Measurements from ENCODE around the gene MAGEA11.
"Not testable (repeated sequence)": the region's sequence is repeated elsewhere in the genome, so short reads cannot be mapped to it uniquely, and the experiment has no call there.

The MAGEA11 gene, protein sequence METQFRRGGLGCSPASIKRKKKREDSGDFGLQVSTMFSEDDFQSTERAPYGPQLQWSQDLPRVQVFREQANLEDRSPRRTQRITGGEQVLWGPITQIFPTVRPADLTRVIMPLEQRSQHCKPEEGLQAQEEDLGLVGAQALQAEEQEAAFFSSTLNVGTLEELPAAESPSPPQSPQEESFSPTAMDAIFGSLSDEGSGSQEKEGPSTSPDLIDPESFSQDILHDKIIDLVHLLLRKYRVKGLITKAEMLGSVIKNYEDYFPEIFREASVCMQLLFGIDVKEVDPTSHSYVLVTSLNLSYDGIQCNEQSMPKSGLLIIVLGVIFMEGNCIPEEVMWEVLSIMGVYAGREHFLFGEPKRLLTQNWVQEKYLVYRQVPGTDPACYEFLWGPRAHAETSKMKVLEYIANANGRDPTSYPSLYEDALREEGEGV

GRCh38 chrX:149711545-149712236 lies at the start of gene MAGEA11:
Gene MAGEA11, plus strand, starts transcription at chrX:149712060. Its CDS starts 1,100 bp downstream, at chrX:149713160.
- DNase-seq = no peak

GRCh38 chrX:149675088-149675487 lies 36.8 kb upstream of the MAGEA11 start:
- not testable (repeated sequence) for DNase-seq

- DNase-seq = not testable (repeated sequence)
Observed at GRCh38 chrX:149675554-149675953, 36.3 kb upstream of the MAGEA11 start.

DNA sequence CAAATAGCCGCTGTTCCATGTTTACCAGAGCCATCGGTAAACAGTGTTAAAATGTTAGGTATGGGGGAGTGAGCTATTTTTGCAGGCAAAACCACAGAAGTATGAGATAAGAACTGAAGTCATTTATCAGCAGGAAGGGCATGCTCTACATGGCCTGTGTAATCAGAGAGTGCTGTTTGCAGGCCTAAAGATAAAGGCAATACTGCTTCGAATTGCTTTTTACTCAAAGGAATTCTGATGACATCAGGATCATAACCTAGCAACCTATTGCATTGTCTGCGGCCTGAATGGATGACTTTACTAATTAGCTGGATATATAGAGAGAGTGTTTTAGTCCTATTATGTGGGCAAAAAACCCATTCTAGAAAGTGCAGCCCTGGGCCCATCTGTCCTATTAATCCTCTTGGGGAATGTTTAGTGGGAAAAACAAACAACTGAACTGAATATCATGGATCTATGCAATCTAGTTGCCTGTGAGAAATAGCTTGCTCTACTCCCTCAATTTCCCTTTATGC lies 32.6 kb upstream of the MAGEA11 start:
- not testable (repeated sequence) for DNase-seq

GRCh38 chrX:149681182-149681581 lies 30.7 kb upstream of the MAGEA11 start:
- DNase-seq = no peak

GRCh38 chrX:149682031-149682430 lies 29.8 kb upstream of the MAGEA11 start:
- DNase-seq = no peak

- no peak for DNase-seq
Observed at GRCh38 chrX:149682956-149683947, 28.6 kb upstream of the MAGEA11 start.

GRCh38 chrX:149683966-149684730 lies 27.7 kb upstream of the MAGEA11 start:
- no peak for DNase-seq

DNA sequence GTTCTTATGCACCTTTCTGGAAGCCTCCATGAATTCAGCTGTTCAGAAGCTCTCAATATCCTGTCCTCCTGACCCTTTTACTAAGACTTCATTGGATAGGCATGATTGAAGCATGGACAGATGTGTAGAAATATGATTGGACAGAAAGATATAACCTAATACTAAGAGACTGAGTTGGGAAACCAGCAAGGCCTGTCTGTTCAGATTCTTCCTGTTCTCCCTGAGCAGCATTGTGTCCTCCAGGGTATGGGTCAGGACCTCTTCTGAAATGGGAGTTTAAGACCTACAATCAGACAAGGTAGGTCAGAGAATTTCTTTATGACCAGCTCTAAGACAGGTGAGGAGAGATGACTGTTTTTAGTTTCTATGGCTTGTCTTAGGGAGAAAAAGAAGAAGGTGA lies 23.9 kb upstream of the MAGEA11 start:
- DNase-seq = no peak

DNA sequence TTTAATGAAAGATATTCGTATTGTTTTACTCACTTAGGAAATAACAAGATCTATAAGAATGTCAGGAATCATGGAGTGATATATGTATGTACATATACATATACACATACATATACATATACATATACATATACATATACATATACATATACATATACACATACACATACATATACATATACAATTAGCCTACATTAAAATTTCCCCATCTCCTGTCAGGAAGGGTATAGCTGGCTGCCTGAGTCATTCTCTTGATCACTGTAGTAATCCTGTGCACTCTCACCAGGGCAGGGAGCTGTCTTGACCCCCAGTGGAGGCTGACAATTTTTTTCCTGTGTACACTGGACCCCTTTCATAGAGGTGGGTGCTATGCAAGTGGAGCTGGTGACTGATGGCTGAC lies 23.3 kb upstream of the MAGEA11 start:
- no peak for DNase-seq

- DNase-seq = no peak
Observed at GRCh38 chrX:149691794-149692193, 20.1 kb upstream of the MAGEA11 start.

DNA sequence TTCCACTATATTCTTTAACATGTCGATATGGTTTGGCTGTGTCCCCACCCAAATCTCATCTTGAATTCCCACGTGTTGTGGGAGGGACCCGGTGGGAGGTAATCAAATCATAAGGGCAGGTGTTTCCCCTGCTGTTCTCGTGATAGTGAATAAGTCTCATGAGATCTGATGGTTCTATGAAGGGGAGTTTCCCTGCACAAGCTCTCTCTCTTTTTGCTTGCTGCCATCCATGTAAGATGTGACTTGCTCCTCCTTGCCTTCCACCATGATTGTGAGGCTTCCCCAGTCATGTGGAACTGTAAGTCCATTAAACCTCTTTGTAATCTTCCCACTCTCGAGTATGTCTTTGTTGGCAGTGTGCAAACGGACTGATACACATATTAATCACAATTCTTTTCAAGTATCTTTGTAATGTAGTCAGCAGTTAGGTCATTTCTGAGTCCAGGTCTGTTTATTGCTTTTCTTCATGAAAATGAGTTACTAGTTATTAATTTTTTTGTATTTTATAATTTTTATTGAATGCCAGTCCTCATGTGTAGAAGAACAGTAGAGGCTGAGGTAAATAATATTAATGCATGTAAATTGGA lies 19.1 kb upstream of the MAGEA11 start:
- DNase-seq = not testable (repeated sequence)

GRCh38 chrX:149699761-149700160 lies 12.1 kb upstream of the MAGEA11 start:
- no peak for DNase-seq

DNA sequence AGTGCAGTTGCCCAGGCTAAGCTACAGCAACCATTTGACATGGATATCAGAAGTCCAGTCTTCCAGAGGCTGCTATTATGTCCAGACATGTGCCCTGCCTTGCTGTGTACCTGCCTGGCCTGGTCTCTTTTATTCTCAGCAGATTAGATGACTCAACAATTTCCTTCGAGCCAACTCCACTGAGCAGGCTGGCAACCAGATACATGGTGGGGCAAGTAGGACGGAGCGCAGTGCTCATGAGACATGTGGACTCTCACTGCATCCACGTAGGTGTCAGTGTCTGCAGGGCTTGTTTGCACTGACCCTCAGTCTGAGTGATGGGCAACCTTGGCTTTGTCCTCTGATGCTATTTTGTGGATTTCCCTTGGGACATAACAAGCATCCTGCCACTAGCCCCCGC lies 7.2 kb upstream of the MAGEA11 start:
- no peak for DNase-seq

DNA sequence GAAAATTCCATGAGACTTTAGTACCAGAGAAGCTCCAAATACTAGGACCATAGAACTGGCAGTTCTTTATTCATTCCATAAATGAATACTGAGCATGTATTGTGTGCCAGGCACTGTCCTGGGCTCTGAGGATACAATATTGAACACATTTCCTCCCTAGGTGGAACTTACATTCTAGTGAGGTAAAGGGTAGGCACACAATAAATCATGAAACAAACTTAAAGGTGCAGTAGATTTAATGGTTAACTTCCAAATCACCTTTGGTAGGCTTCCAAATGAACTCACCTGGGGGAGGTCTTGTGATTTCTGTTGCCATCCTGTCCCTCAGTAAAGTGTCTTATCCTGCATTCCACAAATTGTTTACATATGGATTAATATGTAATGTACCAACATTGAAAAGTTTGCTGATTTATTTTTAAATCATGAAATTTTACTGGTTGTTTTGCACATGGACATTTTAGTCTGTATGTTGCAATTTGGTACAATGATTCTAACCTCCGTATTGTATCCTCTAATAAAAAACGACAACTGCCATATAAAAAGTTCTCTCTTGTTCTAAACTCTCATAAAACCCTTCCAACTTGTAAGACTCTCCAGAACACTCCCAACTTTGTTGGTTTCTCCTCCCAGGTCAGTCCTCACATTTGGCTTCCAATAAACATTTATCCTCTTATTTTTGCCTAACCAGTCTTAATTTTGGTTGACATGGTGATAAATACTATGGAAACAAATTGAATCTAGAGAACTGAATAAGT lies 4.5 kb upstream of the MAGEA11 start:
- DNase-seq = no peak

DNA sequence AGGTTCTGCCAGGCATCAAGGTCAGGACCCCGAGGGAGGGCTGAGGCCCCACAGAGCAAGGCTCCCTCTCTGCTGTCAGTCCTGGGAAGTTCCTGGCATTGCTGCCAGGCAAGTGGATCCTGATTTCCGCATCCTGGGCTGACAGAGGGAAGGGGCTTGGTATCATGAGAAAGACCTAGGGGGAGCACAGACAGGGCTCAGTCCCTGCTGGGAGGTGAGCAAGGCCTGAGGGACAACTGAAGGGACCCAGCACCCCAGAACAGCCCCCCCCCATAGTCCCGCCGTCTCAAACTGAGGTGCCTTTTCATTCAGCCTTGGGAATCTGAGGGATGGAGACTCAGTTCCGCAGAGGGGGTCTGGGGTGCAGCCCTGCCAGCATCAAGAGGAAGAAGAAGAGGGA lies 971 bp downstream of the MAGEA11 start:
- no peak for DNase-seq

DNA sequence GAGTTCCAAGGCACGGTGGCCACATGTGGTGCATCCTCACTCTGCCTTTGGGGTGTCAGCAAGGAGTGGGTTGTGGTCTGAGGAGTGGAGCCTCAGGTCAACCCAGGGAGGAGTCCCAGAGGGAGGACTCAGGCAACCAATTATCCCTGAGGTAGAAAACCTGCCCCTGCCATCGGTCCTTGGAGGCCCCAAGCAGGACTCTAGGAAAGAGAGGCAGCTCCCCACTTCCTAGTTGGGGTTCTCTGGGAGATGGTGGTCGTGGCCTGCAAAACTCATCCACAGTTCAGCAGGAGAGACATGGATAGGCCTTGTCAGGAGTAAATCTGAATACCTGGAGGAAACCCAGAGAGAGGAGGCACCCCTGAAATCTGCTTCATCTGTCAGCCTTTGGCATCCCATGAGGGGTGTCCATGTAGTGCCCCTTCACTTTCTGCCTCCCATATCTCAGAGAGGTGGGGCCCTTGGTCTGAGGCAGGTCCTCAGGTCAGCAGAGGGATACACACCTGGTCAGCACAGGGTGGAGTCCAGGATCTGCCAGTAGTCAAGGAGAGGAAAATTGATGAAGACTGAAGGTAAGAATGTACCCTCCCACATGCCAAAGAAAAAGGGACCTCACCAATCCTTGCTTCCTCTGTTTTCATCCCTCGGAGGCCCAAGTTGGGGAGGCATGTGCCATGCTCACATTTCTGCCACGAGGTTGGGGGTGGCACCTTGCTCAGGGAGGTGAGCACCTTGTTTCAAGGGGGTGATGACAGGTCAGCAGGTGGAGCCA lies 1.6 kb downstream of the MAGEA11 start:
- no peak for DNase-seq

DNA sequence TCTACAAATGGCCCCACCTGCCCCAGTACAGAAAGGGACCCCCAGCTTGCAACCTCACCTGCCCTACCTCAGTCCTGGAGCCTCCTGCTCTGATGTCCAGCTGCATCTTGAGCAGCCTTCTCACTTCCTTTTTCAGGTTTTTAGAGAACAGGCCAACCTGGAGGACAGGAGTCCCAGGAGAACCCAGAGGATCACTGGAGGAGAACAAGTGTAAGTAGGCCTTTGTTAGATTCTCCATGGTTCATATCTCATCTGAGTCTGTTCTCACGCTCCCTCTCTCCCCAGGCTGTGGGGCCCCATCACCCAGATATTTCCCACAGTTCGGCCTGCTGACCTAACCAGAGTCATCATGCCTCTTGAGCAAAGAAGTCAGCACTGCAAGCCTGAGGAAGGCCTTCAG lies 3.6 kb downstream of the MAGEA11 start:
- no peak for DNase-seq

- DNase-seq = no peak
Observed at GRCh38 chrX:149716632-149717031, 4.8 kb downstream of the MAGEA11 start.

DNA sequence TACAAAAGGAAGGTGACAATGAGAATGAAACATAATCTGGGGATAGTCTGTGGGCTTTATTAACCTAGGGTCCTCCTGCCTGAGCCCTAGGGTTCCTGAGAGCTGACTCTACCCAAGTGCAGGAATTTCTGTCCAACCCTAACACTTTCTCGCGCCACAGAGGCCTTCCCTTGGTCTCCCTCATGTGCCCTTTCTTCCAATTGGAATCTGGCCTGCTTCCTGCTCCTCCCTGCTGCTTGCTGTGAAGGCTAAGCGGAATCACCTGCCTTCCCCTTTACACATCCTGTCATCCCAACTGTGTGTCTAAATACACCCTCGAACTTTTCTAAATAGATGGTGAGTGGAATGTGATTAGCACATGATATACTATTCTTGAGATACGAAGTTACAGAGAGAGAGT lies 5.9 kb downstream of the MAGEA11 start:
- no peak for DNase-seq

All from stimulated activated naive CD4-positive, alpha-beta T cell treated with Interleukin-2 at 50 U/mL for 16 hours (primary cell).